Karpas-422 (cell line): ENCODE results near the gene RIMBP2. TPM values are rescaled to one million over a fixed set of nuclear protein-coding genes. Genes with fewer than 3 reads are reported as not detected.

Experiments
- DNase-seq: peaks from one replicate; pipeline ENCODE4 v3.0.0-alpha.2; 2015
- H2AFZ ChIP-seq: fragments of 200-600 bp; sonication (generic); 2 replicates; pipeline ENCODE4 v1.6.1; 2014; ENCODE audit warnings: antibody characterized with exemption, low read length, mixed read lengths
- H3K27ac ChIP-seq: fragments of 200-600 bp; sonication (generic); 2 replicates; pipeline ENCODE4 v1.5.1; 2014; ENCODE audit warnings: mild to moderate bottlenecking, low read length, moderate library complexity
- H3K27me3 ChIP-seq: fragments of 200-600 bp; sonication (generic); 2 replicates; pipeline ENCODE4 v1.6.1; 2014; ENCODE audit warnings: low read length, mixed read lengths
- H3K36me3 ChIP-seq: fragments of 200-600 bp; sonication (generic); 2 replicates; pipeline ENCODE4 v1.6.1; 2014; ENCODE audit warnings: low read length, mixed read lengths; ENCODE audit not compliant: insufficient read depth
- H3K4me1 ChIP-seq: fragments of 200-600 bp; sonication (generic); 2 replicates; pipeline ENCODE4 v1.6.1; 2014; ENCODE audit warnings: mild to moderate bottlenecking, low read length, mixed read lengths
- H3K4me2 ChIP-seq: fragments of 200-600 bp; sonication (generic); 2 replicates; pipeline ENCODE4 v1.6.1; 2014; ENCODE audit warnings: low read length, low read depth, mild to moderate bottlenecking; ENCODE audit not compliant: poor library complexity, severe bottlenecking
- H3K4me3 ChIP-seq: fragments of 200-600 bp; sonication (generic); 2 replicates; pipeline ENCODE4 v1.5.1; 2014; ENCODE audit warnings: mild to moderate bottlenecking, antibody characterized with exemption, low read length, mixed read lengths
- H3K79me2 ChIP-seq: fragments of 200-600 bp; sonication (generic); 2 replicates; pipeline ENCODE4 v1.6.1; 2014; ENCODE audit warnings: mild to moderate bottlenecking, low read length, mixed read lengths
- H3K9ac ChIP-seq: fragments of 200-600 bp; sonication (generic); 2 replicates; pipeline ENCODE4 v1.6.0; 2014; ENCODE audit warnings: low read length
- H3K9me2 ChIP-seq: fragments of 200-600 bp; sonication (generic), shearing (Covaris generic); replicated peaks from 2 replicates; pipeline ENCODE4 v1.6.0; 2014; ENCODE audit warnings: mild to moderate bottlenecking, low read length, moderate library complexity; ENCODE audit not compliant: insufficient read depth
- H3K9me3 ChIP-seq: fragments of 300-700, 200-600 bp; sonication (generic); 2 replicates; pipeline ENCODE4 v1.6.1; 2014; ENCODE audit warnings: low read length, mixed read lengths
- H4K20me1 ChIP-seq: fragments of 200-600 bp; sonication (generic); 2 replicates; pipeline ENCODE4 v1.6.1; 2014; ENCODE audit warnings: mild to moderate bottlenecking, antibody characterized with exemption, low read length, low read depth; ENCODE audit not compliant: insufficient read depth
- total RNA-seq: library from RNA; depleted of rRNA; stranded (reverse); fragments of >200 nt; shearing (Covaris generic); gene quantifications from 2 replicates; pipeline ENCODE4 v1.2.3, GENCODE V29; 2014; ENCODE audit warnings: low replicate concordance

Gene RIMBP2
- total RNA-seq, 1 experiment from 2014 or later = not detected

GRCh38 chr12:130685850-130686249 lies 30.2 kb downstream of the RIMBP2 start:
- no peak for DNase-seq
- Histone ChIP-seq H2AFZ (no peak overlapping the region), H3K4me3 (no peak overlapping the region), H3K9me2 (no peaks in the 10 kb centered on the region), H3K36me3 (no peaks in the 10 kb centered on the region), H3K9me3 (no peaks in the 10 kb centered on the region), H3K4me2 (no peak overlapping the region), H3K27me3 (no peaks in the 10 kb centered on the region), H3K9ac (no peak overlapping the region), H3K79me2 (no peaks in the 10 kb centered on the region), H3K27ac (no peak overlapping the region), H3K4me1 (no peaks in the 10 kb centered on the region), H4K20me1 (no peaks in the 10 kb centered on the region)

DNA sequence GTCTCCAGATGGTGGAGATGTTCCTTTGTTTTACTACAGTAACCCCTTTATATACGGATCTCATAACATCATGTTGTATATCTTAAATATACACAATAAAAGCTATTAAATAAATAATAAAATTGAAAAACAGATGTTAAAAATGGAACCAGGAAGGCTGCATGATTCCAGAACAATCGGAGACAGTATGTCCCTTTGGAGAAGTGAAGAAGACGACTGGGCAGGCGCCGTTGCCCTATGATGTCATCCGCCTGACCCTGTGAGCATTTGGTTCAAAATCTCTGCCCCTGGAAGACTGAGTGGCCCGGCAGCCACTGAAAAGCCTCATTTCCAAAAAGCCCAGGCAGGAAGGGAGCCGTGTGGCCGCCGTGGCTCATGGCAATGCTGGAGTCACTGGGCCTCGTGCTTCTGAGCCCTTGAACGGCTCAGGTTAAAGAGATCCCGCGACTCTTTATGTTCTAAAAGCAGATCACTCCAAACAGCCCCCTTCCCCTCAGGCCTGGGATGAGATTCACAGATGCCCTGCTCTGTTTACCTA lies 30.8 kb downstream of the RIMBP2 start:
- no peaks in the 10 kb centered on the region for H3K4me1 ChIP-seq
- H3K79me2 ChIP-seq = no peaks in the 10 kb centered on the region
- no peak overlapping the region for H3K9ac ChIP-seq
- no peaks in the 10 kb centered on the region for H4K20me1 ChIP-seq
- no peaks in the 10 kb centered on the region for H3K9me3 ChIP-seq
- H3K27ac ChIP-seq = no peak overlapping the region
- H3K9me2 ChIP-seq = no peaks in the 10 kb centered on the region
- H2AFZ ChIP-seq = no peak overlapping the region
- H3K4me2 ChIP-seq = no peak overlapping the region
- no peaks in the 10 kb centered on the region for H3K36me3 ChIP-seq
- no peak for DNase-seq
- H3K27me3 ChIP-seq = no peaks in the 10 kb centered on the region
- H3K4me3 ChIP-seq = no peak overlapping the region

DNA sequence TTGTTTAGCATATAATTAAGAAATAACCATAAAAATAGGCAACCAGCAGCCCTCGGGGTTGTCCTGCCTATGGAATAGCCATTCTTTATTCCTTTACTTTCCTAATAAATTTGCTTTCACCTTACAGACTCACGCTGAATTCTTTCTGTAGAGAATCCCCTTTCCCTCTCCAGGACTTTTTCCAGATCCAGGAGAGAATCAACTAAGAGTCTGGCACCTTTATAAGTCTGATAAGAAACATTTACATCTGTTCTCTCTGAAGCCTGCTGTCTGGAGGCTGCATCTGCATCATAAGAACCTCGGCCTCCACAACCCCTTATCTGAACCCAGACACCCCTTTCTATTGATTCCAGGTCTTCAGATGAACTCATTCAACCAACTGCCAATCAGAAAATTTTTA lies 32.3 kb downstream of the RIMBP2 start:
- no peaks in the 10 kb centered on the region for H3K79me2 ChIP-seq
- no peak overlapping the region for H2AFZ ChIP-seq
- no peak overlapping the region for H3K27ac ChIP-seq
- H3K4me3 ChIP-seq = no peak overlapping the region
- H3K4me1 ChIP-seq = no peaks in the 10 kb centered on the region
- DNase-seq = no peak
- no peaks in the 10 kb centered on the region for H3K36me3 ChIP-seq
- no peaks in the 10 kb centered on the region for H3K9me2 ChIP-seq
- H3K9ac ChIP-seq = no peak overlapping the region
- no peaks in the 10 kb centered on the region for H3K9me3 ChIP-seq
- no peak overlapping the region for H3K4me2 ChIP-seq
- H4K20me1 ChIP-seq = no peaks in the 10 kb centered on the region
- no peaks in the 10 kb centered on the region for H3K27me3 ChIP-seq

GRCh38 chr12:130683080-130683479 lies 33.0 kb downstream of the RIMBP2 start:
- H4K20me1 ChIP-seq = no peaks in the 10 kb centered on the region
- H3K9me2 ChIP-seq = no peaks in the 10 kb centered on the region
- H3K9me3 ChIP-seq = no peaks in the 10 kb centered on the region
- no peak overlapping the region for H3K4me3 ChIP-seq
- no peak overlapping the region for H2AFZ ChIP-seq
- H3K79me2 ChIP-seq = no peaks in the 10 kb centered on the region
- no peaks in the 10 kb centered on the region for H3K27me3 ChIP-seq
- H3K4me1 ChIP-seq = no peaks in the 10 kb centered on the region
- H3K36me3 ChIP-seq = no peaks in the 10 kb centered on the region
- H3K4me2 ChIP-seq = no peak overlapping the region
- H3K9ac ChIP-seq = no peak overlapping the region
- DNase-seq = no peak
- no peak overlapping the region for H3K27ac ChIP-seq

- Histone ChIP-seq H3K9me2 (no peaks in the 10 kb centered on the region), H3K27me3 (no peaks in the 10 kb centered on the region), H4K20me1 (no peaks in the 10 kb centered on the region), H3K9ac (no peak overlapping the region), H3K27ac (no peak overlapping the region), H3K4me3 (no peak overlapping the region), H3K36me3 (no peaks in the 10 kb centered on the region), H3K79me2 (no peaks in the 10 kb centered on the region), H3K4me2 (no peak overlapping the region), H3K4me1 (no peaks in the 10 kb centered on the region), H2AFZ (no peak overlapping the region), H3K9me3 (no peaks in the 10 kb centered on the region)
- no peak for DNase-seq
Observed at GRCh38 chr12:130680451-130680990, 35.6 kb downstream of the RIMBP2 start.

DNA sequence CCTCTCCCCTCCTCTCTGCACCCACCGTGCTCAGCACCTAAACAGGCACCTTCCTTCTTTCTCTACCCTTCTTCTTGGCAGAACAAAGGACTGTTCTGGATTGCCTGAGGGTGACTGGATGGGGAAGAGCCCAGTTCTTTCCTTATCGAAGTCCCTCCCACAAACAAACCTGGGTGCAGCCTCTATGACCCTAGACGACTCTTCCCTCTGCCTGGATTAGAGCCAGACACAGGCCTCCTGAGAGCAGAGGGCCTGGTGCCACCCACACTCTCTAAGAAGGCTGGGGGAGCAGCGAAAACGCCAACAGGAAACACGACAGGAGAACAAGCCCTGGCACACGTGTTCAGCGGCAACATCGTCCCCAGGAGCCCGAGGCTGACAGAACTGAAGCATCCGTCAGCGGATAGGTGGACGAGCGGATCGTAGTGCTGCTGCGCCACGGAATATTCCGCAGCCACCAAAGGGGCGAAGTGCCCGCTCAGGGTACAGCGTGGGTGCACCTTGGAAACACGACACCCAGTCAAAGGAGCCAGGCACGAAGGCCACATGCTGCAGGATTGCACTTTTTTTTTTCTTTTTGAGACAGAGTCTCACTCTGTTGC lies 38.0 kb downstream of the RIMBP2 start:
- Histone ChIP-seq H3K27ac (no peak overlapping the region), H3K9me2 (no peaks in the 10 kb centered on the region), H3K9me3 (no peaks in the 10 kb centered on the region), H2AFZ (no peak overlapping the region), H3K36me3 (no peaks in the 10 kb centered on the region), H4K20me1 (no peaks in the 10 kb centered on the region), H3K27me3 (no peaks in the 10 kb centered on the region), H3K79me2 (no peaks in the 10 kb centered on the region), H3K4me3 (no peak overlapping the region), H3K4me2 (no peak overlapping the region), H3K9ac (no peak overlapping the region), H3K4me1 (no peaks in the 10 kb centered on the region)
- no peak for DNase-seq

DNA sequence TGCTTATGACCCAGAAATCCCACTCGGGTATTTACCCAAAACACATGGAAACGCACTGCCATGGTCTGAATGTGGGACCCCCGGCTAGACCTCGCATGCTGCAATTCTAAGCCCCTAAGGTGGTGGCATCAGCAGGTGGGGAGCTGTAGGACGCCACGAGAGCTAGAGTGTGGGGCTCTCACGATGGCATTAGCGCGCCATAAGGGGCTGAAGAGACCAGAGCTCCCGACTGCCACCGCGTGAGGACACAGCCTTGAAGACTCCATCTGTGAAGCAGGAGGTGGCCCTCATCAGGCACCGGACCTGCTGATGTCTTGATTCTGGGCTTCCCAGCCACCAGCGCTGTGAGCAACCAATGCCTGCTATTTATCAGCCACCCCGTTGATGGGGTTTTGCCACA lies 40.3 kb downstream of the RIMBP2 start:
- Histone ChIP-seq H3K36me3 (no peaks in the 10 kb centered on the region), H3K9ac (no peak overlapping the region), H2AFZ (no peak overlapping the region), H3K27ac (no peak overlapping the region), H3K4me3 (no peak overlapping the region), H3K4me2 (no peak overlapping the region), H3K9me2 (no peaks in the 10 kb centered on the region), H4K20me1 (no peaks in the 10 kb centered on the region), H3K9me3 (no peaks in the 10 kb centered on the region), H3K4me1 (no peaks in the 10 kb centered on the region), H3K79me2 (no peaks in the 10 kb centered on the region), H3K27me3 (no peaks in the 10 kb centered on the region)
- no peak for DNase-seq

DNA sequence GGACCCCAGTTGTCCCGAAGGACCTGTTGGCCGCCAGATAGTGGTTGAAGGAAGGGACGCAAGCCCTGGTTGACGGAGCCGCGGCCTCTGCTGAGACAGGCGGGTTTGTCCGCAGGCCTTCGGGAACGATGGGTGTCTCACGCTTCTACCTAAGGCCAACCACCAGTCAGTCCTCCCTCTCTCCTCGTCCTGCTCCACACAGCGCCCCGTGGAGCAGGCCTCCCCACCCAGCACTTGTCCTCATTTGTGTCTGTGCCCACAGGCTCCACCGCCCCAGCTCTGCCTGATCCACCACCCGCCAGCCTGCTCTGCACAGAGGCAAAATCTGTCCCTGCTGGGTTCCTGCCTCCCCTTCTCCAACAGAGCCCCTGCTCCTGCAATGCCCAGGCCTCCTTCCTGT lies 41.0 kb downstream of the RIMBP2 start:
- H3K4me1 ChIP-seq = no peaks in the 10 kb centered on the region
- no peaks in the 10 kb centered on the region for H3K9me3 ChIP-seq
- H3K27me3 ChIP-seq = no peaks in the 10 kb centered on the region
- no peak overlapping the region for H3K27ac ChIP-seq
- H3K9me2 ChIP-seq = no peaks in the 10 kb centered on the region
- H3K79me2 ChIP-seq = no peaks in the 10 kb centered on the region
- no peak overlapping the region for H3K4me2 ChIP-seq
- no peak overlapping the region for H3K4me3 ChIP-seq
- H4K20me1 ChIP-seq = no peaks in the 10 kb centered on the region
- no peak overlapping the region for H2AFZ ChIP-seq
- no peak overlapping the region for H3K9ac ChIP-seq
- no peak for DNase-seq
- H3K36me3 ChIP-seq = no peaks in the 10 kb centered on the region
